GM12872 (cell line): Measurements from ENCODE around the gene RAB11FIP3.

ENCODE experiments used
- TF ChIP-seq, protein P1 (sequence below): IDR thresholded peaks from 3 replicates; pipeline ENCODE4 v1.5.1; 2011; ENCODE audit warnings: low read depth, mild to moderate bottlenecking, low read length, moderate library complexity; ENCODE audit not compliant: insufficient read depth

RAB11FIP3 gene, protein sequence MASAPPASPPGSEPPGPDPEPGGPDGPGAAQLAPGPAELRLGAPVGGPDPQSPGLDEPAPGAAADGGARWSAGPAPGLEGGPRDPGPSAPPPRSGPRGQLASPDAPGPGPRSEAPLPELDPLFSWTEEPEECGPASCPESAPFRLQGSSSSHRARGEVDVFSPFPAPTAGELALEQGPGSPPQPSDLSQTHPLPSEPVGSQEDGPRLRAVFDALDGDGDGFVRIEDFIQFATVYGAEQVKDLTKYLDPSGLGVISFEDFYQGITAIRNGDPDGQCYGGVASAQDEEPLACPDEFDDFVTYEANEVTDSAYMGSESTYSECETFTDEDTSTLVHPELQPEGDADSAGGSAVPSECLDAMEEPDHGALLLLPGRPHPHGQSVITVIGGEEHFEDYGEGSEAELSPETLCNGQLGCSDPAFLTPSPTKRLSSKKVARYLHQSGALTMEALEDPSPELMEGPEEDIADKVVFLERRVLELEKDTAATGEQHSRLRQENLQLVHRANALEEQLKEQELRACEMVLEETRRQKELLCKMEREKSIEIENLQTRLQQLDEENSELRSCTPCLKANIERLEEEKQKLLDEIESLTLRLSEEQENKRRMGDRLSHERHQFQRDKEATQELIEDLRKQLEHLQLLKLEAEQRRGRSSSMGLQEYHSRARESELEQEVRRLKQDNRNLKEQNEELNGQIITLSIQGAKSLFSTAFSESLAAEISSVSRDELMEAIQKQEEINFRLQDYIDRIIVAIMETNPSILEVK

GRCh38 chr16:425082-425718 lies at the start of gene RAB11FIP3:
RAB11FIP3 (plus strand) TSS chr16:425649; CDS start chr16:426007, 358 bp downstream.
- TF ChIP-seq, protein P1, sequence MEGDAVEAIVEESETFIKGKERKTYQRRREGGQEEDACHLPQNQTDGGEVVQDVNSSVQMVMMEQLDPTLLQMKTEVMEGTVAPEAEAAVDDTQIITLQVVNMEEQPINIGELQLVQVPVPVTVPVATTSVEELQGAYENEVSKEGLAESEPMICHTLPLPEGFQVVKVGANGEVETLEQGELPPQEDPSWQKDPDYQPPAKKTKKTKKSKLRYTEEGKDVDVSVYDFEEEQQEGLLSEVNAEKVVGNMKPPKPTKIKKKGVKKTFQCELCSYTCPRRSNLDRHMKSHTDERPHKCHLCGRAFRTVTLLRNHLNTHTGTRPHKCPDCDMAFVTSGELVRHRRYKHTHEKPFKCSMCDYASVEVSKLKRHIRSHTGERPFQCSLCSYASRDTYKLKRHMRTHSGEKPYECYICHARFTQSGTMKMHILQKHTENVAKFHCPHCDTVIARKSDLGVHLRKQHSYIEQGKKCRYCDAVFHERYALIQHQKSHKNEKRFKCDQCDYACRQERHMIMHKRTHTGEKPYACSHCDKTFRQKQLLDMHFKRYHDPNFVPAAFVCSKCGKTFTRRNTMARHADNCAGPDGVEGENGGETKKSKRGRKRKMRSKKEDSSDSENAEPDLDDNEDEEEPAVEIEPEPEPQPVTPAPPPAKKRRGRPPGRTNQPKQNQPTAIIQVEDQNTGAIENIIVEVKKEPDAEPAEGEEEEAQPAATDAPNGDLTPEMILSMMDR: peak; percentile 43

DNA sequence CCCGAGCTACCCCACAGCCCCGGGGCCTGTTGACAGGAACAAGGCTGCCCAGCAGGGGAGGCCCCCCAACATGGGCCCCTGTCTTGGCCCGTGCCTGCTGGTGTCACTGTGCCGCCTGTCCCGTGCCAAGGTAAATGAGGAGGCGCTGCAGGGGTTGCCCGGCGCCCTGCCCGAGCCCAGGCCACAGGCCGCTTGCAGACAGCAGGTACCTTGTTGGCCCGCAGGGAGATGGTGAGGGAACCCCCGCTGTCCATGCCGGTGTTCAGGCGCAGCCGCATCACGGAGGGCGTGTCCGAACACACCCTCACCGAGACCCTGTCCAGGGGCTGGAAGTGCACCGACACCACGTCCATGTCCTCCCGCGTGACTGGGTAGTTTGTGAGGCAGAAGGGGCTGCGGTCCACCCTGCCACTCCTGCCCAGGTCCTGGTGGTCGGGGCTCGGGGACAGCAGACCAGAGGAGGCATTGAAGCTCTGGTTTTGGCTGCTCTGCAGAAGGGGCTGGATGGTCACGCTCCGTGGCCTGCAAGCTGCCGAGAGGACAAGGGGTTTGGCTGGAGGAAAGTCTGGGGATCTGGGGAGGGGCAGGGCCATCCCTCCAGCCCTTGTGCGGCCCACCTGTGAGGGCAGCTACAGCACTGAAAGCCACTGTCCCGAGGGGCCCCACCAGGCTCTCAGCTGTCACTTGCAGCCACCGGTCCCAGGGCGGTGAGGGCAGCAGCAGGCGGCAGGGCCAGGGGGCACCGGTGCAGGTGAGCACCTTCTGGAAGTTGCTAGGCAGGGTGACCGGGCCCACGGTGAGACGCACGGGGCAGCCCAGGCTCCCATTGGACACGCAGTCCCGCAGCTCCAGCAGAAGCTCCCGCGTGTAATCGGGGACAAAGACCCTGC lies 49.3 kb upstream of the RAB11FIP3 start:
- TF ChIP-seq, protein P1: no peak

DNA sequence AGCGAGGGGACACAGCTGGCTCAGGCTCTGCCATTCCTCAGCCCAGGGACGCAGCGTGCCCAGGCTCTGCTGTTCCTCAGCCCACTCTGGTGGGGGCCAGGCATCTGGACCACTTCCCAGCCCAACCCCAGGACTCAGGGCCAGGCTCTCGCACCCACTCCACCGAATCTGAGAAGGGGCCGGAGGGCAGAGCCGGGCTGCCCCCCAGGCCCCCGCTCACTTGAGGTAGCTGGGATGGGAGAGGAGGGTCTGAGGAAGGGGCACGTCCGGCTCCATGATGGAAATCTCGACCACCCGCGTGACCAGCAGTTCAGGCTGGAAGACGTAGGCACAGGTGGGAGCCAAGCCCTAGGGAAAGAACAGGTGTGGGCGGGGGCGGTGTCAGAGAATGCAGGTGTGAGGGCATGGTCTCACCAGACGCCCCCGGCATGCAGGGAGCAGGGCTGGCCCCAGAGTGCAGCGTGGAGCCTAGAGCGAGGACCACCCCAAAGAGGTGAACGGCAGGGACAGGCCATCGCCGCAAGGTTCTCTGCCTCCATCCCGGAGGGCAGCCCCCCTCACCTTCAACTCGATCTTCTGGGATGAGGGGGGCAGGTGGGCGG lies 48.5 kb upstream of the RAB11FIP3 start:
- TF ChIP-seq, protein P1: no peak

DNA sequence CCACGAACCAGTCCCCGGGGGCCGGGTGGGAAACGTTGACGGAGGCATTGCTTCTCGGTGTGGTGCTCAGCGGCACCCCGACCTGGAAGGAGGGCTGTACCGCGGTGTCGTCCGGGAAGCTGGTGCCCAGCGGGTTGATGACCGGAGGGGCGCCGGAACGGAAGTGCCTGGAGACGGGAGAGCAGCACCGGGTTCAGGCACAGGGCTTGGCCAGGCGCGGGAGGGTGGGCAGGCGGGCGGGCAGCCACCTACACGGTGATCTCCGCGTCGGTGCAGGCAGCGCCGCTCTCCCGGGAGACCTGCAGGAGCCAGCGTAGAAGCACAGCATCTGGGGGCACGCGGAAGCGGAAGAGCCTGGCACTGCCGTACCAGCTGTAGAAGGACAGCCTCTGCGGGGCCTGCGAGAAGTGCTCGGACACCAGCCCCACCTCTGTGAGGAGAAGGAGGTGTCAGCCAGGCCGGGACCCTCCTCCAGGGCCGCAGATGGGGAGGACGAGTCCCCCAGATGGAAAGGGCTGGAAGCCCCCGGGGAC lies 48.0 kb upstream of the RAB11FIP3 start:
- TF ChIP-seq, protein P1: no peak

GRCh38 chr16:378821-379182 lies 46.6 kb upstream of the RAB11FIP3 start:
- TF ChIP-seq, protein P1: no peak

DNA sequence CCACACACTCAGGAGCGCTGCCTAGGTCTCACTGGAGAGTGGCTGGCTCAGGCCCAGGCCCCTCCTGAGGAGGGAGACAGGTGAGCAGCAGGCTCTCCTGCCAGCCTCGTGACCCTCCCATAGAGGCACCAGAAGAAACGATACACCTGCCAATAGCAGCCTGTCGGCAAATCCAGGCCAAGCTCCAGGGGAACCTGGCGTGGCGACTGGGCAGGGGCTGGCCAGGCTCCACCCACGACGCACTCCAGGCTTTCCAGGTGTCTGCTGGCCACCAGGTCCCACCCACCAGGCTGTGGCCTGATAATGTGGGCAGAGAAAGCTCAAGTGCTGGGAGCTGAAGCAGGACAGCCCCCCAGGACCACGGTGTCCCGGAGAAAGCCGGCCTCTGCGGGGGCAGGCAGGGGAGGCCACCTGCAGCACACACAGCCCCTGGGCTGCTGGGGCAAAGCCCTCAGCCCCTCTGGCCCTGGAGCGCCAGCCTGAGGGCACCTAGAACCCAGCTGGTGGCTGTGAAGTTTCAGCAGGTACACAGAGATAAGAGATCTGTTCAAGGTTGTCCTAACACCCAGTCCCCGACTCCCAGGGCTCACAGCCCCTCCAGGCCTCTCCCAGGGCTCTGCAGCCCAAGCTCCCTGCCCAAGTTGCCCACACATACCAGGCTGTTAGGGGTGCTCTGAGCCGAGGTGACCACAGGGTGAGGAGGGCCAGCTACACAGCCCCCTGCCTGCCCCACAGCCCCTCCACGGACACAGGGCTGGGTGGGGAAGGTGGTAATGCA lies 46.1 kb upstream of the RAB11FIP3 start:
- TF ChIP-seq, protein P1: no peak
